Measurements from ENCODE around the gene NPL.

GRCh38 chr1:182762536-182762935 lies 27.0 kb upstream of the NPL start:
- TF ChIP-seq, protein P1, sequence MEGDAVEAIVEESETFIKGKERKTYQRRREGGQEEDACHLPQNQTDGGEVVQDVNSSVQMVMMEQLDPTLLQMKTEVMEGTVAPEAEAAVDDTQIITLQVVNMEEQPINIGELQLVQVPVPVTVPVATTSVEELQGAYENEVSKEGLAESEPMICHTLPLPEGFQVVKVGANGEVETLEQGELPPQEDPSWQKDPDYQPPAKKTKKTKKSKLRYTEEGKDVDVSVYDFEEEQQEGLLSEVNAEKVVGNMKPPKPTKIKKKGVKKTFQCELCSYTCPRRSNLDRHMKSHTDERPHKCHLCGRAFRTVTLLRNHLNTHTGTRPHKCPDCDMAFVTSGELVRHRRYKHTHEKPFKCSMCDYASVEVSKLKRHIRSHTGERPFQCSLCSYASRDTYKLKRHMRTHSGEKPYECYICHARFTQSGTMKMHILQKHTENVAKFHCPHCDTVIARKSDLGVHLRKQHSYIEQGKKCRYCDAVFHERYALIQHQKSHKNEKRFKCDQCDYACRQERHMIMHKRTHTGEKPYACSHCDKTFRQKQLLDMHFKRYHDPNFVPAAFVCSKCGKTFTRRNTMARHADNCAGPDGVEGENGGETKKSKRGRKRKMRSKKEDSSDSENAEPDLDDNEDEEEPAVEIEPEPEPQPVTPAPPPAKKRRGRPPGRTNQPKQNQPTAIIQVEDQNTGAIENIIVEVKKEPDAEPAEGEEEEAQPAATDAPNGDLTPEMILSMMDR (IDR thresholded peaks at IDR 0.05) = no peak
- TF ChIP-seq POLR2A (IDR thresholded peaks at IDR 0.05; ENCODE audit: low read length) = no peak
- TF ChIP-seq SMC3 (IDR thresholded peaks at IDR 0.05) = no peak
- TF ChIP-seq RAD21 (conservative IDR thresholded peaks at IDR 0.05 in 1 of 2, IDR thresholded peaks at IDR 0.05 in 1 of 2) = no peak
- TF ChIP-seq, protein P2, sequence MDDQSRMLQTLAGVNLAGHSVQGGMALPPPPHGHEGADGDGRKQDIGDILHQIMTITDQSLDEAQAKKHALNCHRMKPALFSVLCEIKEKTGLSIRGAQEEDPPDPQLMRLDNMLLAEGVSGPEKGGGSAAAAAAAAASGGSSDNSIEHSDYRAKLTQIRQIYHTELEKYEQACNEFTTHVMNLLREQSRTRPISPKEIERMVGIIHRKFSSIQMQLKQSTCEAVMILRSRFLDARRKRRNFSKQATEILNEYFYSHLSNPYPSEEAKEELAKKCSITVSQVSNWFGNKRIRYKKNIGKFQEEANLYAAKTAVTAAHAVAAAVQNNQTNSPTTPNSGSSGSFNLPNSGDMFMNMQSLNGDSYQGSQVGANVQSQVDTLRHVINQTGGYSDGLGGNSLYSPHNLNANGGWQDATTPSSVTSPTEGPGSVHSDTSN (IDR thresholded peaks at IDR 0.05) = no peak
- no peak for TF ChIP-seq EP300 (IDR thresholded peaks at IDR 0.05)
- TF ChIP-seq MAFK (IDR thresholded peaks at IDR 0.05; ENCODE audit: partially characterized antibody) = no peak
